DOHH2 (cell line): ENCODE results near the gene ACTN1.

Experiments used
- H3F3A ChIP-seq: fragments of 200-600 bp; sonication (generic), shearing (Covaris generic); 2 replicates; pipeline ENCODE4 v1.6.0; 2016; ENCODE audit warnings: antibody characterized with exemption, mild to moderate bottlenecking; ENCODE audit not compliant: control insufficient read depth, insufficient read depth
- H3K27ac ChIP-seq: fragments of 200-600 bp; sonication (generic); 2 replicates; pipeline ENCODE4 v1.5.1; 2014; ENCODE audit warnings: low read depth, mild to moderate bottlenecking, low read length, moderate library complexity
- H3K27me3 ChIP-seq: fragments of 200-600 bp; sonication (generic); 2 replicates; pipeline ENCODE4 v1.6.1; 2014; ENCODE audit warnings: mild to moderate bottlenecking, low read length, mixed read lengths; ENCODE audit not compliant: control insufficient read depth
- H3K36me3 ChIP-seq: fragments of 200-600 bp; sonication (generic); 2 replicates; pipeline ENCODE4 v1.6.1; 2014; ENCODE audit warnings: mild to moderate bottlenecking, low read length, moderate library complexity, mixed read lengths; ENCODE audit not compliant: control insufficient read depth
- H3K4me1 ChIP-seq: fragments of 200-600 bp; sonication (generic); 2 replicates; pipeline ENCODE4 v1.6.1; 2014; ENCODE audit warnings: mild to moderate bottlenecking, low read length, mixed read lengths; ENCODE audit not compliant: control insufficient read depth
- H3K4me2 ChIP-seq: fragments of 200-600 bp; sonication (generic); 2 replicates; pipeline ENCODE4 v1.6.0; 2014; ENCODE audit warnings: mild to moderate bottlenecking, low read length, moderate library complexity
- H3K4me3 ChIP-seq: fragments of 200-600 bp; sonication (generic); 2 replicates; pipeline ENCODE4 v1.5.1; 2014; ENCODE audit warnings: mild to moderate bottlenecking, low read length, mixed read lengths
- H3K79me2 ChIP-seq: fragments of 200-600 bp; sonication (generic); 2 replicates; pipeline ENCODE4 v1.6.1; 2014; ENCODE audit warnings: mild to moderate bottlenecking, low read length, mixed read lengths; ENCODE audit not compliant: control insufficient read depth
- H3K9me2 ChIP-seq: fragments of 200-600 bp; sonication (generic); replicated peaks from 2 replicates; pipeline ENCODE4 v1.6.1; 2014; ENCODE audit warnings: mild to moderate bottlenecking, low read length, mixed read lengths; ENCODE audit not compliant: control insufficient read depth
- H3K9me3 ChIP-seq: fragments of 200-600 bp; sonication (generic); 2 replicates; pipeline ENCODE4 v1.6.1; 2014; ENCODE audit warnings: antibody characterized with exemption, low read length, mixed read lengths; ENCODE audit not compliant: control insufficient read depth, insufficient read depth
- H4K20me1 ChIP-seq: fragments of 200-600 bp; sonication (generic); 2 replicates; pipeline ENCODE4 v1.6.0; 2014; ENCODE audit warnings: low read depth, mild to moderate bottlenecking, antibody characterized with exemption, low read length, moderate library complexity; ENCODE audit not compliant: control insufficient read depth, insufficient read depth
- CTCF ChIP-seq: fragments of 200-600 bp; sonication (generic); IDR thresholded peaks from one replicate; pipeline ENCODE4 v1.5.1; 2014; ENCODE audit warnings: antibody characterized with exemption, mild to moderate bottlenecking, low read depth, low read length; ENCODE audit not compliant: poor library complexity, severe bottlenecking
- EZH2phosphoT487 ChIP-seq: fragments of 200-600 bp; sonication (generic); IDR thresholded peaks from 2 replicates; pipeline ENCODE4 v1.6.1; 2017; ENCODE audit warnings: borderline replicate concordance, mild to moderate bottlenecking, antibody characterized with exemption, low read length, moderate library complexity, mixed read lengths

The ACTN1 gene

GRCh38 chr14:68946489-68946822 lies 32.6 kb downstream of the ACTN1 start:
- Histone ChIP-seq H4K20me1 (no peaks in the 10 kb centered on the region), H3K9me3 (no peaks in the 10 kb centered on the region), H3K4me1 (peaks cover 10% of the 10 kb centered on the region), H3K27ac (no peak overlapping the region), H3K36me3 (no peaks in the 10 kb centered on the region), H3K27me3 (peaks cover 14% of the 10 kb centered on the region; the same call in 1 of the 2 replicates), H3K4me2 (no peak overlapping the region), H3K4me3 (no peak overlapping the region), H3K9me2 (no peaks in the 10 kb centered on the region), H3F3A (no peaks in the 10 kb centered on the region), H3K79me2 (no peaks in the 10 kb centered on the region)
- TF ChIP-seq CTCF (no peak), EZH2phosphoT487 (no peak)

- peaks cover 14% of the 10 kb centered on the region; the same call in 1 of the 2 replicates for H3K27me3 ChIP-seq
- TF ChIP-seq CTCF (no peak), EZH2phosphoT487 (no peak)
- H3K4me1 ChIP-seq = peaks cover 10% of the 10 kb centered on the region
- H3K27ac ChIP-seq = no peak overlapping the region
- H3F3A ChIP-seq = no peaks in the 10 kb centered on the region
- no peaks in the 10 kb centered on the region for H4K20me1 ChIP-seq
- H3K79me2 ChIP-seq = no peaks in the 10 kb centered on the region
- H3K4me3 ChIP-seq = no peak overlapping the region
- H3K4me2 ChIP-seq = no peak overlapping the region
- no peaks in the 10 kb centered on the region for H3K9me3 ChIP-seq
- no peaks in the 10 kb centered on the region for H3K36me3 ChIP-seq
- H3K9me2 ChIP-seq = no peaks in the 10 kb centered on the region
These were observed 33.3 kb downstream of the ACTN1 start for GRCh38 chr14:68945585-68946488.

- H3K4me1 ChIP-seq = peaks cover 10% of the 10 kb centered on the region
- no peak overlapping the region for H3K4me3 ChIP-seq
- no peak overlapping the region for H3K4me2 ChIP-seq
- no peaks in the 10 kb centered on the region for H4K20me1 ChIP-seq
- H3K36me3 ChIP-seq = no peaks in the 10 kb centered on the region
- TF ChIP-seq CTCF (no peak), EZH2phosphoT487 (no peak)
- H3K9me2 ChIP-seq = no peaks in the 10 kb centered on the region
- no peak overlapping the region for H3K27ac ChIP-seq
- H3K9me3 ChIP-seq = no peaks in the 10 kb centered on the region
- peaks cover 14% of the 10 kb centered on the region; the same call in 1 of the 2 replicates for H3K27me3 ChIP-seq
- no peaks in the 10 kb centered on the region for H3F3A ChIP-seq
- H3K79me2 ChIP-seq = no peaks in the 10 kb centered on the region
These were observed 33.9 kb downstream of the ACTN1 start for GRCh38 chr14:68945190-68945584.
